ENCODE data around the gene AARS2. TPM values are rescaled to one million over a fixed set of nuclear protein-coding genes. Genes with fewer than 3 reads are reported as not detected.

AARS2 gene
- total RNA-seq, 1 donor from 2014 or later = 34.3 TPM

DNA sequence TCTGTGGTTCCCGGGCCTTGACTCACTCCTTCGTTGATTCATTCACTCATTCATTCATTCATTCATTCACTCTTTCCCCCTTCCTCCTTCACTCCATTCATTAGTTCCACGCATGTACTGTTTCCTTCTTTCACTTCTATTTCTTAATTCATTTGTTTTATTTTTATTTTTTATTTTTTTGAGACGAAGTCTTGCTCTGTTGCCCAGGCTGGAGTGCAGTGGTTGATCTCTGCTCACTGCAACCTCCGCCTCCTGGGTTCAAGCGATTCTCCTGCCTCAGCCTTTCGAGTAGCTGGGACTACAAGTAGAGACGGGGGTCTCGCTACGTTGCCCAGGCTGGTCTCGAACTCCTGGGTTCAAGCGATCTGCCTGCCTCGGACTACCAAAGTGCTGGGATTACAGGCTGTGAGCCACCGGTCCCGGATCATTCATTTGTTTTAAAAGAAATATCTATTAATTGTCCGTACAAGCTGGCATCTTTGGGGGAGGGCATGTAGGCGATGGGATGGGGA lies 47.4 kb downstream of the AARS2 start:
- no peaks in the 10 kb centered on the region for H3K9me3 Mint-ChIP-seq
- H3K27me3 Mint-ChIP-seq = peaks cover 28% of the 10 kb centered on the region
- no peak for DNase-seq (ENCODE audit: extremely low spot score, unreplicated experiment)
- peak overlapping the region; percentile 68 for H3K27ac Mint-ChIP-seq
- no peaks in the 10 kb centered on the region for H3K36me3 Mint-ChIP-seq
- H3K4me1 Mint-ChIP-seq (ENCODE audit: unreplicated experiment) = peaks cover 23% of the 10 kb centered on the region
- H3K4me3 Mint-ChIP-seq = peak overlapping the region; percentile 93
- TF ChIP-seq CTCF (conservative IDR thresholded peaks at IDR 0.05) = no peak

GRCh38 chr6:44265007-44265721 lies 48.0 kb downstream of the AARS2 start, which contains the start of gene NFKBIE:
Gene NFKBIE (minus strand): TSS chr6:44265551. CDS start chr6:44265346, 205 bp downstream.
- peak; percentile 26 for TF ChIP-seq CTCF (conservative IDR thresholded peaks at IDR 0.05)
- no peaks in the 10 kb centered on the region for H3K36me3 Mint-ChIP-seq
- no peaks in the 10 kb centered on the region for H3K9me3 Mint-ChIP-seq
- peak; percentile 94 for DNase-seq (ENCODE audit: extremely low spot score, unreplicated experiment)
- H3K4me3 Mint-ChIP-seq = peak within 1 kb of the TSS; percentile 93
- H3K27me3 Mint-ChIP-seq = peaks cover 27% of the 10 kb centered on the region
- peak within 1 kb of the TSS; percentile 87 for H3K27ac Mint-ChIP-seq
- H3K4me1 Mint-ChIP-seq (ENCODE audit: unreplicated experiment) = peaks cover 23% of the 10 kb centered on the region

DNA sequence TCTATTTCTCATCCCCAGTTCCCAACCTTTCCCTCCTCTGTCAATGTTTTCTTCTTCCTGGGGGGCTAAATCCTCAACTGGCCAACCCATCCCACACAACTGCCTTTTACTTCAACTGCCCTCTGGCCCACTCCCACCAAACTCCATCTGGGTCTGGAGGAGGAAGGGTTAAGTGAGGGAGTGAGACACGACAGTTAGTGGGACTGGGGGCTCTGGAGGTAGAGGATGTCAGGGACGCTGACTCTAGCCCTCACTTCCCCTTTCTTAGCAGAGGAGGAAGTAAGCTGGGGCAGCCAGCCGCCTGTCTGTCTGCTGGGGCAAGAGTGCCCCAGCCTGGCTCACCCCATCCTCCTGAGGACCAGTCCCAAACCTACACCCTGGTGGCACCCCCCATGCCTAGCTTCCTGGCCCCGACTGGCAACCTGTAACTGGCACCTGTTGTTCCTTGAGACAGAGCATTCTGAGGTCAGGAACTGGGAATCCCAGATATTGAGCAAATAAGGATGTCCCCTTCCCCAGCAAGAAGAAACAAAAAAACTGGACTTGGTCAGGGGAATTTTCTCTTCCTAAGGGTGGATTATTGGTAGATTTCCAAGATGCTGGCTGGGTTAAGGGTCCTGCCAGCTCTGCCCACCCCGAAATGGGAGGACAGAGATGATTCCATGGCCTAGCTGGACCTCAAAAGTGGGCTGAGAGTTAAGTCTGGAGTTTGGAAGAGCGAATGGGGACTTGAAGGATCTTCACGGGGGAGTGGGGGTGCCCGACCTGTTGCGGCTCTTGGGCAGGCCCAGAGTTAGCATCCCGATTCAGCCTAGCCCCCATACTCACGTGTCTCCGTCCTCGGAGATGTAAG lies 48.8 kb downstream of the AARS2 start:
- Mint-ChIP-seq H3K4me1 (ENCODE audit: unreplicated experiment) (peaks cover 23% of the 10 kb centered on the region), H3K27ac (peak overlapping the region; percentile 87), H3K4me3 (peak overlapping the region; percentile 93)

DNA sequence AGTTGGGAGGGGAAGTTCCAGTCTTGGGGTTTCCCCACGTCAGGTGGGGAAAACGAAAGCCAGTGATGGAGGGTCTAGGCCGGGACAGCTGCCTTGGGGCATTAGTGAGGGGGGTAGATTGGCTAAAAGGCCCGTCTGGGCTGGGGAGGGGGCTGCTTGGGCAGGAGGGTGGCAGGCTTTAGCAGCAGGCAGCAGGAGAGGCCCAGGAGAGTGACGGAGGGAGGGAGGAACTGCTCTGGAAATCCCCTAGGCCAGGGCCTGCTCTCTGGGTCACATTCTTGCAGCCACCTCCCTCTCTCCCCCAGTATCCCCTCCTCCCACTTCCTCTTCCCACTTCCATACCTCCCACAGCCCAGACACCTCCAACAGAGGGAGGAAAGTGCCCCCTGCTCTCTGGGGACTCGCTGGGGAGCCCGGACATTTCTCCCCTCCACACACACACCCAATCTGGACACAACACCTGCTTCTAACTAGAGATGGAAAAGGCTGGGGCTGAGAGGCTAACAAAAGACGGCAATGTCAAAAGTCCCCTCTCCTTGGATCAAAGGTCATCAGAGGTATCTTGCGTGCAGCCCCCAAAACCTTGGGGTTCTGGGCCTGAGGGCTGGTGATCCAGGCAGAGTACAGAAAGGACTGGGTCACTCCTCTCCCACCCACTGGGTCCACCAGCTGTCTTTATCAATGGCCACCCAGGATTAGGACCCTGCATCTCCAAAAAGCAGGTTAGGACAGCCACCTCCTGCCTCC lies 49.6 kb downstream of the AARS2 start:
- peak overlapping the region; percentile 93 for H3K4me3 Mint-ChIP-seq
- peaks cover 11% of the 10 kb centered on the region for H3K27me3 Mint-ChIP-seq
- peak overlapping the region; percentile 74 for H3K27ac Mint-ChIP-seq
- DNase-seq (ENCODE audit: extremely low spot score, unreplicated experiment) = no peak
- no peaks in the 10 kb centered on the region for H3K36me3 Mint-ChIP-seq
- peaks cover 28% of the 10 kb centered on the region for H3K4me1 Mint-ChIP-seq (ENCODE audit: unreplicated experiment)
- no peaks in the 10 kb centered on the region for H3K9me3 Mint-ChIP-seq
- TF ChIP-seq CTCF (conservative IDR thresholded peaks at IDR 0.05) = no peak

More for the DNA sequence above, 48.8 kb downstream of the AARS2 start:
- Mint-ChIP-seq H3K36me3 (no peaks in the 10 kb centered on the region), H3K9me3 (no peaks in the 10 kb centered on the region), H3K27me3 (peaks cover 19% of the 10 kb centered on the region)
- TF ChIP-seq CTCF (conservative IDR thresholded peaks at IDR 0.05) = no peak
- DNase-seq (ENCODE audit: extremely low spot score, unreplicated experiment) = no peak

Data from type B pancreatic cell (in vitro differentiated cells).